Glomerular endothelial cell (primary cell): Measurements from ENCODE around the gene POLR2J. TPM values are rescaled to one million over a fixed set of nuclear protein-coding genes. Genes with fewer than 3 reads are reported as not detected.
"Not testable (repeated sequence)": the region's sequence is repeated elsewhere in the genome, so short reads cannot be mapped to it uniquely, and the experiment has no call there.

Source experiments
- DNase-seq: peaks from one replicate; pipeline ENCODE4 v3.0.0-alpha.2; 2011; ENCODE audit warnings: low read depth, low spot score; ENCODE audit errors: extremely low read depth
- total RNA-seq: library from RNA; depleted of rRNA; stranded (reverse); fragments of >200 nt; gene quantifications from 2 replicates; pipeline ENCODE4 v1.2.3, GENCODE V29; 2015

Gene POLR2J
- total RNA-seq: 50.5 and 54.8 TPM in 2 replicates

- DNase-seq: not testable (repeated sequence)
These were observed at the start of gene POLR2J for GRCh38 chr7:102478314-102479208. Gene POLR2J, minus strand, starts transcription at chr7:102478922. Its CDS starts 62 bp downstream, at chr7:102478860.

- DNase-seq: not testable (repeated sequence)
These were observed 49.4 kb upstream of the POLR2J start for GRCh38 chr7:102527822-102528793.

- DNase-seq: not testable (repeated sequence)
These were observed 48.5 kb upstream of the POLR2J start for GRCh38 chr7:102527182-102527581.

DNA sequence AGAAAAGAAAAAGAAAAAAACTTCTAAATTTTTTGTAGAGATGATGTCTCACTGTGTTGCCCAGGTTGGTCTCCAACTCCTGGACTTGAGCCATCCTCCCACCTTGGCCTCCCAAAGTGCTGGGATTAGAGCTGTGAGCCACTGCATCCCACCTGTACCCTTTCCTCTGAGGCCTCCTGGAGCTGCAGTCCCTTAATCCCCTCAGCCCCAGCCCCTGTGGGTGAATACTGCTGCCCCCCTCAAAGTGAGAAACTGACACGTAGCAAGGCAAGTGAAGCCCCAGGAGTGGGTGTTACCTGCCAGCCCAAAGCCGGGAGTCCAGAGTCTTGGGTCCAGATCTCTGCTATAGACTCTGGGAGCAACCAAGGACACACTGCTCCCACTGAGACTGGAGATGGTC, 46.1 kb upstream of the POLR2J start:
- DNase-seq: not testable (repeated sequence)

DNA sequence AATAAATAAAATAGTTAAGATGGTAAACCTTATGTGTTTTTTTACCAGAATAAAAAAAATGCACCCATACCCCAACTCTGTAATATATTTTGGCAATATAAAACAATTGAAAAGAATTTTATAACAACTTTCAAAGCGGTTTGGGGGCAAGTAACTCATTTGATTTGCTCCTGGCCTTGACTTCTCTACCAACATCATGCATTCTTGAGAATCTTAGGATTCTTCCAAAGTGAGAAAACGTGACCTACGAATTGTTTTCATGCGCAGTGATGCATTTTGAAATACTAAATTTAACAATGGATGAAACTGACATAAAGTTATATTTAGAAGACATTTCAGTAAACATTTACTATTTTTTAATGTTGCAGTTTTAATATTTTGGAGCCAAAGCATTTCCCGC, 42.1 kb upstream of the POLR2J start:
- DNase-seq: not testable (repeated sequence)

DNA sequence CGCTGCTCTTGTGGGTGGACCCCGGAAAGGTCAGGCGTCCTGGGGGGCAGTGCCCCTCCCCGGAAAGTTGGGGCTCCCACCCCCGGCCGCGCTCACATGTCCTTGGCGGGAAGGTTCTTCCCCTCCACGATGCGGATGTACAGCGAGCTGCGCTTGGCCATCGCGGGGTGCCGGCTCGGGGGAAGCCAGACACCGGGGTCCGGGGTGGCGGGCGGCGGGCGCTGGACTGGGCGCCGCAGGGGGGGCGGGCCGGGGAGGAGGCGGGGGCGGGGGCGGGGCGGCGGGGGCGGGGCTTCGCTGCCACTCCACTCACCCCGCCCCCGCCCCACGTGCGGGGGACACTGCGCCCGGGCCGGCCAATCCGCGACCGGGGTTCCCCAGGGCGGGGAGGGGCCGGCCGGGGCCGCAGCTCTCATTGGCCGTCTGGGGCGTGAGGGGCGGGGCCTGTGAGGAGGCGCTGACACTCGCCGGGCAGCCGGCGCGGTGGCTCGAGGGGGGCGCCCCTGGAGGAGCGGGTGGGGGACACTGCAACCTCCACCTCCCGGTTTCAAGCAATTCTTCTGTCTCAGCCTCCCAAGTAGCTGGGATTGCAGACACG, 38.9 kb upstream of the POLR2J start, which contains the start of gene RASA4B:
RASA4B (minus strand) TSS at position 228 of the 598 bp plus-strand sequence; CDS start at position 161, 67 bp downstream.
- not testable (repeated sequence) for DNase-seq

DNA sequence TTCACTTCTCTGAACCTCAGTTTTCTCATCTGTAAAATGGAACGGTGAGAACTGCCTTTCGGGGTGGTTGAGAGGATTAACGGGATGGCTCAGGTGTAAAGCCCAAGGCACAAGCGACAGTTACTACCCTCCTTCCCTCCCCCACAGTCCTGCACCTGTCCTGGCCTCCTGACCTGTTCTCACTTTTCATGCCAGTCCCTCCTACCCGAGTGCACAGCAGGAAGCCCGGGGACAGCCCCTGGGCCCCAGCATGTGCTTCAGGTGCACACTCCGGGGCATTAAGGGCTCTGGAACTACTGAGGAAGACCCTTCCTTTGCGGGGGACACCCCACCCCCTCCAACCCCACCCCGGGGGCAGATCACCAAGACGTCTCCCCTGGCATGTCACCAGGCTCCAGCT, 38.2 kb upstream of the POLR2J start:
- not testable (repeated sequence) for DNase-seq

- not testable (repeated sequence) for DNase-seq
These were observed 37.2 kb upstream of the POLR2J start for GRCh38 chr7:102515889-102516288.

DNA sequence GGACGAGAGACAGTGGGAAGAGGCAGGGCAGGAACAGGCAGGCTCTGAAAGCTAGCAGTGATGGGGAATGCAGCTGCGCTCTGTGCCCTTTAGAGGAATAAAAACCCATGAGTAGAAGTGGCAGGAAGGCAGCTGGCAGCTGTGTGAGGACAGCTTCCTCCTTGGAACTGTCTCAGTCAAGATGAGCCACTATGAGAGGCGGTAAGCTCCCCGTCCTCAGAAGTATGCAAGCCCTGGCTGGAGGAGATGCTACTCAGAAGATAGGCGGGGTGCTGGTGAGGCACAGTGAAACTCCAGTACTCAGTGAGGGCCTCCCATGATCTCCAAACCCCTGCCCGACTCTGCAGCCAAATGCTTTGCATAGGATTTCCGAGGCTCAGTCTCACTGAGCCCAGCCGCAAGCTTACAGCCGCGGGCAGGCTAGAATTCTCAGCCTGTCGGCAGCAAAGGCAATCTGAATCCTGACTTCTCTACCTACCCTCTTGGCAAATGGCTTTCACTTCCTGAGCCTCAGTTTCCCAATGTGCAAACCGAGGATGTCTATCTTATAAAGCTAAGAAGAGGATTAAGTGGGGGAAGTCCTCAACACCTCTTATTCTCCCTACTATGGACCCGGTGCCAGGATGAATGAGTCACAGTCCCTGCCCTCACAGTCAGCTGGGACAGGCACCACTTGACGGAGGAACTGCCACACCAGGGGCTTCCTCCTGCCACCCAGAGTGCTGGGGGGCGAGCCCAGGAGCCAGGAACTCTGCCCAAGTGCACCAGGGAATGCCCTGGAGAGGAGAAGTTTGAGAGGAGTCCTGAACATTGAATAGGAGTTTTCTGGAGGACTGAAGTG, 36.4 kb upstream of the POLR2J start:
- DNase-seq: not testable (repeated sequence)

DNA sequence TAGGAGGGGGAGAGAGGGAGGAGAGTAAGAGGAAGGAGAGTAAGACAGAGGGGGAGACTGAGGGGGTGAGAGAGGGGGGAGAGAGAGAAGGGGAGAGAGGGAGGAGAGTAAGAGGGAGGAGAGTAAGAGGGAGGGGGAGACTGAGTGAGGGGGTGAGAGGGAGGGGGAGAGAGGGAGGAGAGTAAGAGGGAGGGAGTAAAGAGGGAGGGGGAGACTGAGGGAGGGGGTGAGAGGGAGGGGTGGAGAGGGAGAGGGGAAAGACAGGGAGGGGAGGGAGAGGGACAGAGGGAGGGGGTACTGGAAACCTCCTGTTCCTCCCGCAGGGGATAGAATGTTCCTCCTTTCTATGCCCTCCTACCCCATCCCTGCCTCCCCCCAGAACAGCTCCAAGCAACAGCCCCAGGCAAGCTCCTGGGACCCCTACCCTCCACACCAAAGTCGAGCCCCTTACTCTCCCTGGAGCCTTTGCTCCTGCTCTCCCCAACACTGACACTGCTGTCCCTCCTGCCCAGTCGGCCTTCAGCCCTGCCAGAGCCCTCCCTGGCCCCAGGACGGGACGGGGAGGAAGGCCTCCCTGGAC, 34.0 kb upstream of the POLR2J start:
- peak; percentile 9 for DNase-seq

DNA sequence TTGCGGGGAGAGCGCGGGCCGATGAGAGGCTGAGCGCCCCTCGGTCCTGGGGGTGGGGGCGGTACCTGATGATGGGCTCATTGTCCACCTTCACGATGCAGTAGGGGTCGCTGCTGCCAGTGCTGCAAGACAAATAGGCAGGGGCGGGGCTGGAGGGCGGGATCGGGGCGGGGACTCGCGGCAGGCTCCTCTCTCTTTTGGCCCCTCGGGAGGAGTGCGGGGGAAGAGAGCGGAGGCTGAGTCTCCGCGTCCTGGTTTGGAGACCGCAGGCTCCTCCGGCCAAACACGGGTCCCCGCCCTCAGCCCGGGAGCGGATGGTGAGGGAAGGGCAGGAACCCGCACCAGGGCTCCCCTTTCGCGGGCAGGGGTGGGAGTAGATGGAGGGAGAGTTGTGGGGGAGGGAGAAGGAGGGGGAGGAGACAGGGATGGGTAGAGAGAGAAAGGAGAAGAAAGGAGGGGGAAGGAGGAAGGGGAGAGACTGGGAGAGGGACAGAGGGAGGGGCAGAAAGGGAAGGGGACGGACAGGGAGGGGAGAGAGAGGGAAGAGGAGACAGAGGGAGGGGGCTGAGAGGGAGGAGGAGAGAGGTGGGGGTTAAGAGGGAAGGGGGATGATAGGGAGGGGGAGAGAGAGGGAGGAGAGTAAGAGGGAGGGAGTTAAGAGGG, 33.3 kb upstream of the POLR2J start:
- DNase-seq: not testable (repeated sequence)

DNA sequence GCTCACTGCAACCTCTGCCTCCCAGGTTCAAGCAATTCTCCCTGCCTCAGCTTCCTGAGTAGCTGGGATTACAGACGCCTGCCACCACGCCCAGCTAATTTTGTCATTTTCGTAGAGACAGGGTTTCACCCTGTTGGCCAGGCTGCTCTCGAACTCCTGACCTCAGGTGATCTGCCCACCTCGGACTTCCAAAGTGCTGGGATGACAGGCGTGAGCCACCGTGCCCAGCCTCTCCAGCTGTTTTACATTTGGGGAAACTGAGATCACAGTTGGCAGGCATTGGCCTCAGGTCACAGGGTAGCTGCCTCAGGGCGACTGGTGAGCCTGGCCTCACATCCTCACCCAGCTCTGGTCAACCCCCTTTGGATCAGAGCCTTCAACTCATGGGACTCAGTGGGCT, 31.9 kb upstream of the POLR2J start:
- not testable (repeated sequence) for DNase-seq

DNA sequence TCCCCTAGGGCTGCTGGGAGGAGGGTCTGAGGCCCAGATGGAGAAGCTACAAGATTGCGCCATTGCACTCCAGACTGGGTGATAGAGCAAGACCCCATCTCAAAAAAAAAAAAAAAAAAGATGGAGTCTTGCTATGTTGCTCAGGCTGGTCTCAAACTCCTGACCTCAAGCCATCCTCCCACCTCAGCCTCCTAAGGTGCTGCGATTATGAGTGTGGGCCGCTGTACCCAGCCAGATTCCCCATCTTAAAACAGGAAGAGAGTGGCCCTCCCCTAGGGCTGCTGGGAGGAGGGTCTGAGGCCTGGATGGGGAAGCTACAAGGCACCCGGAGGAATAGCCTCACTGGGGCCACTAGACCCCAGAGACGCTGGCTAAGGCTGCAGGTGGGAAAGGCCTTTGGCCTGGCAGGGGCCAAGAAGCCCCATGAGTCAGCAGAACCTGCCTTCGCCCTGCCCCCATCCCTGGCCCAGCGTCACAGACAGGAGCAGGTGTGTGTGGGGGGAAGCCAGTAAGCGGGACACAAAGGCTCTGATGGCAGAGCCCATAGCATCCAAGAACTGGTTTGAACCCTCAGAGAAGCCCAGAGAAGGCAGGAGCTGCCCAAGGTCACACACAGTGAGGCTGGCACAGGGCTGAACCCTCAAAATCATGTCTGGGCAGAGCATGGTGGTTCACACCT, 28.8 kb upstream of the POLR2J start:
- not testable (repeated sequence) for DNase-seq

GRCh38 chr7:102505298-102506185, 26.8 kb upstream of the POLR2J start:
- DNase-seq: not testable (repeated sequence)

GRCh38 chr7:102503141-102503540, 24.4 kb upstream of the POLR2J start:
- not testable (repeated sequence) for DNase-seq

DNA sequence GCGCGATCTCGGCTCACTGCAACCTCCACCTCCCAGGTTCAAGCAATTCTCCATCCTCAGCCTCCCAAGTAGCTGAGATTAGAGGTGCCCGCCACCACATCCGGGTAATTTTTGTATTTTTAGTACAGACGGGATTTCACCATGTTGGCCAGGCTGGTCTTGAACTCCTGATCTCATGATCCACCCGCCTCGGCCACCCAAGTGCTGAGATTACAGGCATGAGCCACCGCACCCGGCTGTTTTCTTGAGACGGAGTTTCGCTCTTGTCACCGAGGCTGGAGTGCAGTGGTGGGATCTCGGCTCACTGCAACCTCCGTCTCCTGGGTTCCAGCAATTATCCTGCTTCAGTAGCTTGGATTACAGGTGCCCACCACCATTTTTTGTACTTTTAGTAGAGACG, 19.6 kb upstream of the POLR2J start:
- not testable (repeated sequence) for DNase-seq

GRCh38 chr7:102497308-102497707, 18.6 kb upstream of the POLR2J start:
- not testable (repeated sequence) for DNase-seq
